Measurements from ENCODE around the gene ZBTB7A. TPM values are rescaled to one million over a fixed set of nuclear protein-coding genes. Genes with fewer than 3 reads are reported as not detected.

Gene ZBTB7A
- total RNA-seq, 4 donors from 2014 or later: 64.9 to 97.7 (median 86.7) TPM

DNA sequence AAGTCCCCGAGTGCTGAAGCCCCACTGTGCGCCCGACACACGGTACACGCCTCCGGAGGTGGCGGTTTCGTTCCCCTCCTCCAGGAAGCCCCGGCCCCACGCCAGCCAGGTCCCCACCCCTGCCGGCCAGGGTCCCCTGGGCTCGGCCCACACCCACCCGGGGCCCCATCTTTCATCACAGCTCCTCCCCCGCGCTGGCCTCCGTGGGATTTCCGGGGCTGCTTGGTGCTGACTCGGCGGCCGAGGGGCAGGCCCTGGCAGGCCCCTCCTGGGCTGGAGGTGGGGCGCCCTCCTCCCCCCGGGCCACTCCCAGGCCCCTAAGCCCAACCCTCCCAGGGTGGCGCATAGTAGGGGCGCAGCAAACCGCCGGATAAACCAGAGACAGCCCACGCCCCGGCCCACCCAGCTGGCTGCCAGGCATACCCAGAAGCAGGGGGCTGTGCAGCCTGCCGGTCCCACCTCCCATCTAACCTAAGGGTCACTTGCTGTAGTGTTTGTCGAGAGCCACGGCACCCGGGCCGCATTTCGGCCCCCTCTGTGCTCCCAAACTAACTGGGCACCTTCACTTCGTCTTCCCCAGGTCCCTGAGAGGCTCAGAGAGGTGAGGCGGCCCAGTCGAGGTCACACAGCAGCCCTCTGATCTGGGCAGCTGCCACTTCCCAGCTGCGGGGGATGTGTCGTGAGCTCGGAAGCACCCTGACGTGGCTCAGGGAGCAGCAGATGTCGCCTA lies 6.6 kb downstream of the ZBTB7A start:
- TF ChIP-seq POLR2A (IDR thresholded peaks at IDR 0.05) (no peak), EP300 (IDR thresholded peaks at IDR 0.05) (no peak), CTCF (IDR thresholded peaks at IDR 0.05) (no peak)
- H3K4me3 ChIP-seq: peak overlapping the region; percentile 8 to 100 (median 47)
- peaks cover 0 to 12% (median 0%) of the 10 kb centered on the region in 3 donors for H3K36me3 ChIP-seq
- peaks cover 0 to 90% (median 65%) of the 10 kb centered on the region in 4 donors for H3K4me1 ChIP-seq
- peak; percentile 51 to 58 for DNase-seq (ENCODE audit: low spot score in 2 of 2)
- 28 to 49% methylated on average over 17 to 41 of the region's 42 CpGs for WGBS, 2 donors
- no peaks in the 10 kb centered on the region for H3K27me3 ChIP-seq
- H3K9me3 ChIP-seq: no peaks in the 10 kb centered on the region
- H3K27ac ChIP-seq: peak overlapping the region; percentile 88 to 100 (median 98)

DNA sequence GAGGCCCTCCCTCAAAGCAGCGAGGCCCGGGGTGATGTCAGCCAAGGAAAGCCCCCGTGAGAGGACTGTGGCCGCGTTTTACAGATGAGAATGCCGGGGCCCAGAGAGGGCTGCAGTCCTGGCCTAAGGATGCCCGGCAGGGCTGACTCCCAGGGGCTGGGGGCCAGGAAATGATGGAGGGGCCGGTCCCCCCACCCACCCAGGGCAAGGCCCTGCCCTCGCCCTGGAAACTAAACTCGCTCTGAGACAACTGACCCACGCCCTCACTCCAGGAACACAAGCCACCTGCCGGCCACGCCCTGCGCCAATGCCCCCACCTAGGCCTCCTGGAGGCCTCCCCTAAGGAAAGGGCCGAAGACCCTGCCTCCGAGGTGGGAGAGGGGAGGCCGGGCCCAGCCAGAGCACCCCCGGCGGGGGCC lies 7.2 kb downstream of the ZBTB7A start:
- peaks cover 0 to 96% (median 65%) of the 10 kb centered on the region in 4 donors for H3K4me1 ChIP-seq

GRCh38 chr19:4058693-4059452 lies 7.8 kb downstream of the ZBTB7A start:
- Histone ChIP-seq H3K4me1 (peaks cover 0 to 97% (median 64%) of the 10 kb centered on the region in 4 donors), H3K9me3 (no peaks in the 10 kb centered on the region), H3K27ac (peak overlapping the region; percentile 88 to 100 (median 98)), H3K4me3 (peak overlapping the region; percentile 3 to 100 (median 42)), H3K27me3 (no peaks in the 10 kb centered on the region), H3K36me3 (peaks cover 7 to 24% (median 9%) of the 10 kb centered on the region in 3 donors)
- DNase-seq (ENCODE audit: low spot score in 2 of 2): no peak
- WGBS, 2 donors: 25 to 29% methylated on average over 5 to 21 of the region's 30 CpGs
- TF ChIP-seq POLR2A (IDR thresholded peaks at IDR 0.05) (no peak), EP300 (IDR thresholded peaks at IDR 0.05) (no peak), CTCF (IDR thresholded peaks at IDR 0.05) (no peak)

More for the DNA sequence above, 7.2 kb downstream of the ZBTB7A start:
- Histone ChIP-seq H3K9me3 (no peaks in the 10 kb centered on the region), H3K36me3 (peaks cover 3 to 18% (median 4%) of the 10 kb centered on the region in 3 donors), H3K27me3 (no peaks in the 10 kb centered on the region), H3K27ac (peak overlapping the region; percentile 88 to 100 (median 98)), H3K4me3 (peak overlapping the region; percentile 8 to 100 (median 42))
- TF ChIP-seq EP300 (IDR thresholded peaks at IDR 0.05) (no peak), POLR2A (IDR thresholded peaks at IDR 0.05) (no peak), CTCF (IDR thresholded peaks at IDR 0.05) (no peak)
- DNase-seq (ENCODE audit: low spot score in 2 of 2): no peak
- whole genome bisulfite sequencing, 2 donors: 34 to 40% methylated on average over 12 of the region's 19 CpGs

DNA sequence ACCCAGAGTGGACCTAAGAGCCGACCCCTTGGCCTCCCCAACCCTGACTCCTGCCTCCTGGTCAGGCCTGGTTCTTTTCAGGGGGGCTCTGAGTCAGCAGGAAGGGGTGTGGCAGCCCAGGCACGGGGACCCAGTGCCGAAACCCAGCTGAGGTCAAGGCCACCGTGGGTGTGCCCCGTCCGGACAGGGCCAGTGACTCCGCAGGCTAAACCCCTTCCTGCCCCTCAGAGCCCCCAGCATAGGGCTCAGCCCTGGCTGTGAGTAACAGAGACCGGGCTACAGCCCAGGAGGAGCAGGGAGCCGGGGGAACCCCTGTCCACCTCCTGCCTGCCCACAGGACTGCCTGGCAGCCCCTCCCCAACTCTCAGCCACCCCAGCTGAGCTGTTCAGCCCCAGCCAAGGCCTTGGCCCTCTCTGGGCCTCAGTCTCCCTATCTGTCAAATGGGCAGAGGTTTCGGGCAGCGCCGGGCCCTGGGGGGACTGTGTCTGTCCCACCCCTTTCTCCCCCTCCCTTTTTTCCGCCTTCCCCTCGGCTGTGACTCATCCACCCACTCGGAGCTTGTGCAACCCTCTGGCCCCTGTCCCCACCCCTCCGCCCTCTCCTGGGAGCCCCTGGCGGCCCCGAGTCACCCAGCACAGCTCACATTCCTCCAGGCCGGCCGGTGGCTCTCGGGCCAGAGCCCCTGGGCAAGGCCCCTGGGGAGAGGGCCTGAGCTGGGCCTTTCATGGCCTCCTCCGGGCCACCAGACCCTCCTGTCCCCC lies 8.6 kb downstream of the ZBTB7A start:
- WGBS, 2 donors: 16 to 20% methylated on average over 19 to 22 of the region's 22 CpGs
- Histone ChIP-seq H3K27ac (peak overlapping the region; percentile 88 to 100 (median 98)), H3K36me3 (peaks cover 12 to 32% (median 16%) of the 10 kb centered on the region in 3 donors), H3K27me3 (no peaks in the 10 kb centered on the region), H3K4me1 (peaks cover 0 to 97% (median 64%) of the 10 kb centered on the region in 4 donors), H3K9me3 (no peaks in the 10 kb centered on the region), H3K4me3 (peak overlapping the region; percentile 3 to 100 (median 42))
- TF ChIP-seq CTCF (IDR thresholded peaks at IDR 0.05) (peak in 3 of 5 experiments; percentile 7 to 40 (median 15)), EP300 (IDR thresholded peaks at IDR 0.05) (peak in 1 of 2 donors; percentile 83), POLR2A (IDR thresholded peaks at IDR 0.05) (peak in 1 of 2 donors; percentile 32)
- peak; percentile 80 to 87 for DNase-seq (ENCODE audit: low spot score in 2 of 2)

Data from tibial nerve (tissue), 4 donors.